Pericardium fibroblast (primary cell): ENCODE measurements around the gene ZNF70. TPM values are rescaled to one million over a fixed set of nuclear protein-coding genes. Genes with fewer than 3 reads are reported as not detected.

Experiments used
- total RNA-seq: library from RNA; depleted of rRNA; stranded (reverse); fragments of >200 nt; gene quantifications from 2 replicates; pipeline ENCODE4 v1.2.3, GENCODE V29; 2015

Gene ZNF70
- 3.2 and 3.9 TPM in 2 replicates for total RNA-seq

GRCh38 chr22:23750714-23751440 lies at the start of gene ZNF70:
ZNF70 (minus strand) TSS chr22:23751112; CDS start chr22:23745140, 5,972 bp downstream.

GRCh38 chr22:23786752-23787599 lies 36.1 kb upstream of the ZNF70 start, which contains the start of gene SMARCB1:
SMARCB1 (plus strand) TSS chr22:23786966; CDS start chr22:23787170, 204 bp downstream.

DNA sequence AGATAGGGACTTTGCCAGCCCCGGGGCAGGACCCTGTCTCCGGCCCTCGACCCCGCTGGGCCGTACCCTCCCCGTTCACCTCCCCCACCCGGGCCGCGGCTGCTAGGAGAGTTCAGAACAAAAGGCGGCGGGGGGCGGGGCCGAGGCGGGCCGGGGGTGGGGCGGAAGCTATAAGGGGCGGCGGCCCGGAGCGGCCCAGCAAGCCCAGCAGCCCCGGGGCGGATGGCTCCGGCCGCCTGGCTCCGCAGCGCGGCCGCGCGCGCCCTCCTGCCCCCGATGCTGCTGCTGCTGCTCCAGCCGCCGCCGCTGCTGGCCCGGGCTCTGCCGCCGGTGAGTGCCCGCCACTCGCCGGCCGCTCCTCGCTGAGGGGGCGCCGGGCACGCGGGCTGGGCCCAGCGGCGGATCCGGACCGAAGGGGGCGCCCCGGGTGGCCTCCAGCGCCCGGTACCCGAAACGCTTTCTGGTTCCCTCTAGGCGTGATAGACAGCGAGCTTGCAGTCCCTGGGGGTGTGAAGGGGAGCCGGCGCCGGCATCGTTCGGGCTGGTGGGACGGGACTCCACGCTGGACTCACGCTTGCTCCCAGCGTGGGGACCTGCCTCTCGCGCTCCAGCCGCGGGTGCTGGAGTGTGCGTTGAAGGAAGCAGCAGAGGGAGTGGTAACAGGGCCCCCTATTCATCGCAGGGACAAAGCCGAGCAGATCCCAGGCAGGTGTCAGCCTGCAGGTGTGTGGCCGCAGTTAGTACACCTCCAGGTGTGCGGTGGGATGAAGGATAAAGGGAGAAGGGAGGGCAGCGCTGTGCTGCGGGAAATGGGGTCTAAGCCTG lies 21.9 kb upstream of the ZNF70 start, which contains the start of gene MMP11:
TSS of gene MMP11 (plus strand) at position 201 of the 825 bp plus-strand sequence. CDS start at position 223, 22 bp downstream.

DNA sequence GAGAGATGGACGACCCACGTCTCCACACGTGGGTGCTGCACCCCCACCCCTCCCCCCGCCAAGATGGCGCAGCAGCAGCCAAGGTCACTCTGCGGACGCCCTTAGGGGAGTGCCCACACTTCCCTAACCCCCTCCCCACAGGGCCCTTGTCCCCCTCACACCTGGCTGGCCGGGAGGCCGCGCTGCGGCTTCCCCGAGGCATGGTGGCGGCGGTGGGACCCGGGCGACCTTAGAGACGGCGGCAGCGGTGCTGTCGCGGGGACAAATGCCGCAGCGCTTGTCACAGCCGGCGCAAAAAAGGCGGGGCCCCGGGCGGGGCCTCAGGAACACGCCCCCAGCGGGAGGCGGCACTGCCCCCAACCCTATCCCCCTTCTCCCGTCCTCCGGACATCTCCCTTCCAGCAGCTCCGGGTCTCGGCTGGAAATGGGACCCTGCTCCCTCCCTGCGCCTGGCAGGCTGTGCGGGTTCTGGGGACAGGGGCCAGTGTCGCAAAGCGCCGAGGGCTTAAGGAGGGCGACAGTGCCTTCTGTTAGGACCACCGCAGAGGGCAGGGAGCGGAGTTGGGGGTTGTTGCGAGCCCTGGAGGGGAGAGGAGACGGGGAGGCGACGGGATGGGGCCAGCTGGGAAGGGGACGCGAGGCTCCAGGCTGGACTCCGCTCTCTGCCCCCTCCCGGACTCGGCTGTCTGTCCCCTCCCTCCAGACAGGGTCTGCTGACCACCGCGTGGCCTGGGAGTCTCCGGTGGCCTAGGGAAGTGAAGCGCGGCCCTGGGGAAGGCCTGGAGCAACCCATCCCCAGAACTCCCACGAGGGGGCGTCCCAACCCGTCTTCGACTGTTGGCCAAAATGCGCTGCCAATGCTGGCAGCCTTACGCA lies 17.0 kb upstream of the ZNF70 start, which contains the start of gene CHCHD10:
TSS of gene CHCHD10 (minus strand) at position 300 of the 876 bp plus-strand sequence. CDS start at position 202, 98 bp downstream.

GRCh38 chr22:23762842-23763578 lies 12.1 kb upstream of the ZNF70 start, which contains the start of gene C22orf15:
C22orf15 (plus strand) TSS chr22:23762990; CDS start chr22:23763307, 317 bp downstream.

DNA sequence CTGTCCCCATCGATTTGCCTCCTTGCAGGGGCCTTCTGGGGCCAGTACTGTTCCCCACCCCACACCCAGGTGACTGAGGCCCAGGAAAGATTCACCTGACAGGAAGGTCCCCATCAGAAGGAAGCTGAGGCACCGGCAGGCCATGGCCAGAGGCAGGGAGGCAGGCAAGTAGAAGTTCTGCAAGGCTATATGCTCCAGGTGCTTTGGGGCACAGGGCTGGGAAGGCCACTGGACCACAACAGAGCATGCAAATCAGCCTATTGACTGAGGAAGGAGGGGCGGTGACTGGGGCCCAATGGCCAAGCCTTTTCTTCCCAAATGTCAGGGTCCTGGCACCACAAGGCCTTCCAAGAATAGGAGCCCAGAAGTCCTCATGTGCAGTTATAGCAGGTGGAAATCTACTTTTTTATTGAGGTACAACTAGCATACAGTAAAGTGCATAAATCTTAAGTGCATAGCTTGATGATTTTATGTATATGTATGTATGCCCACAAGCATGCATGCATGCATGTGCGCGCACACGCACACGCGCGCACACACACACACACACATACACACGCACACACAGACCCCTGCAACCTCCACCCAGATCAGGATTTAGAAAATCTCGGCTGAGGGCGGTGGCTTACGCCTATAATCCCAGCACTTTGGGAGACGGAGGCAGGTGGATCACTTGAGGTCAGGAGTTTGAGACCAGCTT lies 3.5 kb upstream of the ZNF70 start, which contains the start of gene VPREB3:
TSS of gene VPREB3 (minus strand) at position 206 of the 700 bp plus-strand sequence. CDS start at position 144, 62 bp downstream.

DNA sequence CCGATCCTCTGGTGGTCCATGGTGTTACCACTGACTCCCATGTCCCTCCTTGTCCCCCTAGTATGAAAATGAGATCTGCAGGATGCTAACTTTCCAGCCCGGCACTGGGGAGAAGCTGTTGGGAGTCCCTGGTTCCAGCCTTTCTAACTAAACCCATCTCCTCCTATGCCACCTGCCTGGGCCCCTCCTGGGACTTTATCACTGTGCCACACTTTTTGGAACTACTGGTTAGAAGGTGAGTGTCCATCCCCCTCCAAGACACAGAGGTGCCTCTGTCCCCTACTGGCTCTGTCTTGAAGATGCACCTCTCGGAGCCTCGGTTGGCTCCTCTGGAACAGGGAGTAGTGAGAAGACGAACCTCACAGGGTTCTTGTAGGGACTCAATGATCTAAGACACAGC lies 60.2 kb downstream of the ZNF70 start, which contains the start of gene RGL4:
TSS of gene RGL4 (plus strand) at position 301 of the 400 bp plus-strand sequence. CDS start 1,018 bp downstream, outside the sequence.

Other genes with a start within 250 kb of the ZNF70 start
- not detected in 2 replicates for gene IGLL1, start 170.8 kb downstream of the ZNF70 start, total RNA-seq
- gene DRICH1, start 118.8 kb downstream of the ZNF70 start, total RNA-seq, result 0.09 TPM in 1 of 2 replicates, not detected in the other
- not detected in 2 replicates for gene RGL4, start 60.1 kb downstream of the ZNF70 start, total RNA-seq
- gene VPREB3, start 3.3 kb upstream of the ZNF70 start, total RNA-seq, result not detected in 2 replicates
- gene C22orf15, start 11.9 kb upstream of the ZNF70 start, total RNA-seq, result 0.77 and 1.1 TPM in 2 replicates
- gene CHCHD10, start 16.9 kb upstream of the ZNF70 start, total RNA-seq, result 0.85 and 10.6 TPM in 2 replicates
- gene MMP11, start 21.7 kb upstream of the ZNF70 start, total RNA-seq, result 9.6 and 12.3 TPM in 2 replicates
- gene SMARCB1, start 35.9 kb upstream of the ZNF70 start, total RNA-seq, result 63.8 and 737 TPM in 2 replicates
- under 0.01 TPM in 1 of 2 replicates, not detected in the other for gene DERL3, start 87.9 kb upstream of the ZNF70 start, total RNA-seq
- 2.9 and 4.2 TPM in 2 replicates for gene SLC2A11, start 106.8 kb upstream of the ZNF70 start, total RNA-seq
- 775 and 1,022 TPM in 2 replicates for gene MIF, start 143.3 kb upstream of the ZNF70 start, total RNA-seq
- 13.5 and 16.9 TPM in 2 replicates for gene GSTT2B, start 210.1 kb upstream of the ZNF70 start, total RNA-seq
- 1.0 and 1.2 TPM in 2 replicates for gene DDTL, start 215.8 kb upstream of the ZNF70 start, total RNA-seq
- 121 and 166 TPM in 2 replicates for gene DDT, start 223.3 kb upstream of the ZNF70 start, total RNA-seq
- 2.1 and 2.3 TPM in 2 replicates for gene GSTT2, start 229.0 kb upstream of the ZNF70 start, total RNA-seq